H1 (cell line): ENCODE results near the gene LCE6A. TPM values are rescaled to one million over a fixed set of nuclear protein-coding genes. Genes with fewer than 3 reads are reported as not detected.

Experiments used
- CTCF ChIA-PET: fragments of 300-600 bp; sonication (Branson Sonifier 250); formaldehyde crosslinking; loops from one replicate; lab custom pipeline; 2021; ENCODE audit not compliant: partially characterized antibody; lab: Charles Lee
- POLR2A ChIA-PET: fragments of 300-600 bp; sonication (Branson Sonifier 250); formaldehyde crosslinking; loops from one replicate; lab custom pipeline; 2021; ENCODE audit warnings: inconsistent platforms; ENCODE audit not compliant: partially characterized antibody; lab: Charles Lee
- DNase-seq, 2 experiments: peaks; one replicate each; pipeline versions ENCODE4 v3.0.0 to v3.0.0-alpha.2; 2010 to 2022; ENCODE audit warnings: low spot score in 2 of 2, low read depth in 1 of 2, mixed read lengths in 1 of 2
- FAIRE-seq: peaks from 2 replicates; lab custom pipeline; 2011; peaks lifted over from hg19 to GRCh38; lab: Jason Lieb, UNC
- H2AFZ ChIP-seq: 2 replicates; pipeline ENCODE4 v1.8.1; 2012; ENCODE audit warnings: low read length, inconsistent platforms
- H2AK5ac ChIP-seq: 2 replicates; pipeline ENCODE4 v1.6.1; 2013; ENCODE audit warnings: low read depth, low read length
- H2BK120ac ChIP-seq: replicated peaks from 2 replicates; pipeline ENCODE3; 2013; ENCODE audit warnings: low read depth, low read length, inconsistent platforms
- H2BK12ac ChIP-seq: 2 replicates; pipeline ENCODE4 v1.6.1; 2013; ENCODE audit warnings: low read depth, low read length
- H2BK15ac ChIP-seq: 2 replicates; pipeline ENCODE4 v1.6.1; 2013; ENCODE audit warnings: low read length
- H2BK20ac ChIP-seq: 2 replicates; pipeline ENCODE4 v1.6.1; 2013; ENCODE audit warnings: low read length
- H2BK5ac ChIP-seq: 2 replicates; pipeline ENCODE4 v1.6.1; 2013; ENCODE audit warnings: low read depth, low read length
- H3K14ac ChIP-seq: 2 replicates; pipeline ENCODE4 v1.6.1; 2013; ENCODE audit warnings: inconsistent platforms; ENCODE audit not compliant: insufficient read length
- H3K18ac ChIP-seq: 2 replicates; pipeline ENCODE4 v1.6.1; 2013; ENCODE audit warnings: low read length; ENCODE audit errors: extremely low read depth
- H3K23ac ChIP-seq: 2 replicates; pipeline ENCODE4 v1.6.1; 2013; ENCODE audit warnings: inconsistent platforms; ENCODE audit not compliant: insufficient read length
- H3K23me2 ChIP-seq: 2 replicates; pipeline ENCODE4 v1.6.1; 2013; ENCODE audit warnings: low read depth, low read length
- H3K27ac ChIP-seq: 2 replicates; pipeline ENCODE4 v1.6.1; 2011; ENCODE audit warnings: low read depth, low read length, inconsistent platforms
- H3K27me3 ChIP-seq, 4 experiments: replicated peaks in 1 of 4; 1 replicate in 1 of 4; 2 replicates in 3 of 4; pipeline versions ENCODE4 v1.6.1 to v1.8.1; 2011 to 2013; ENCODE audit warnings: low read length in 3 of 4, mild to moderate bottlenecking in 3 of 4, inconsistent platforms in 2 of 4, mixed read lengths in 2 of 4, moderate library complexity in 1 of 4; ENCODE audit not compliant: control insufficient read depth in 3 of 4, insufficient read depth in 3 of 4; ENCODE audit errors: extremely low read depth in 1 of 4
- H3K36me3 ChIP-seq, 4 experiments: 2 replicates each; pipeline versions ENCODE4 v1.6.1 to v1.8.1; 2011 to 2013; ENCODE audit warnings: mild to moderate bottlenecking in 4 of 4, low read length in 3 of 4, moderate library complexity in 2 of 4, control low read depth in 1 of 4, inconsistent platforms in 1 of 4; ENCODE audit not compliant: insufficient read depth in 4 of 4, control insufficient read depth in 2 of 4
- H3K4ac ChIP-seq: replicated peaks from 2 replicates; pipeline ENCODE3; 2013; ENCODE audit warnings: low read length, low read depth, mixed read lengths, inconsistent platforms; ENCODE audit not compliant: insufficient read length
- H3K4me1 ChIP-seq, 4 experiments: replicated peaks in 1 of 4; 1 replicate in 1 of 4; 2 replicates in 3 of 4; pipeline versions ENCODE4 v1.6.1 to v1.8.1; 2011 to 2013; ENCODE audit warnings: low read length in 3 of 4, inconsistent platforms in 2 of 4, mixed read lengths in 1 of 4; ENCODE audit not compliant: insufficient read depth in 4 of 4, control insufficient read depth in 3 of 4
- H3K4me2 ChIP-seq, 2 experiments: 2 replicates each; pipeline versions ENCODE4 v1.6.1 to v1.8.1; 2011 to 2013; ENCODE audit warnings: low read depth in 2 of 2, low read length in 2 of 2, control low read depth in 1 of 2, inconsistent platforms in 1 of 2, mild to moderate bottlenecking in 1 of 2; ENCODE audit not compliant: insufficient read depth in 1 of 2
- H3K4me3 ChIP-seq, 4 experiments: fragments of 200-600, 300-600 bp in 1 of 4; sonication (generic), shearing (Covaris generic), sonication (Bioruptor Twin) in 1 of 4; 2 replicates each; pipeline versions ENCODE4 v1.5.1 to v1.8.1; 2011 to 2016; ENCODE audit warnings: low read length in 4 of 4, low read depth in 3 of 4, control low read depth in 2 of 4, inconsistent platforms in 2 of 4, mild to moderate bottlenecking in 2 of 4, mixed read lengths in 1 of 4, moderate library complexity in 1 of 4; ENCODE audit not compliant: insufficient read depth in 2 of 4; ENCODE audit errors: extremely low read depth in 1 of 4
- H3K56ac ChIP-seq: replicated peaks from 2 replicates; pipeline ENCODE3; 2013; ENCODE audit warnings: low read depth, mild to moderate bottlenecking, mixed read lengths, low read length, inconsistent platforms; ENCODE audit not compliant: insufficient read length
- H3K79me1 ChIP-seq: 2 replicates; pipeline ENCODE4 v1.6.1; 2013; ENCODE audit warnings: low read depth, low read length, control low read depth
- H3K79me2 ChIP-seq, 2 experiments: 2 replicates each; pipeline versions ENCODE4 v1.6.1 to v1.8.1; 2012 to 2013; ENCODE audit warnings: low read length in 2 of 2, mild to moderate bottlenecking in 2 of 2, inconsistent platforms in 1 of 2; ENCODE audit not compliant: insufficient read depth in 2 of 2, control insufficient read depth in 1 of 2
- H3K9ac ChIP-seq, 4 experiments: replicated peaks in 1 of 4; 1 replicate in 1 of 4; 2 replicates in 3 of 4; pipeline versions ENCODE4 v1.6.1 to v1.8.1; 2011 to 2013; ENCODE audit warnings: low read depth in 3 of 4, low read length in 3 of 4, control low read depth in 2 of 4, mild to moderate bottlenecking in 2 of 4, moderate library complexity in 2 of 4, inconsistent platforms in 1 of 4; ENCODE audit errors: extremely low read depth in 1 of 4
- H3K9me3 ChIP-seq, 2 experiments: 2 replicates each; pipeline versions ENCODE4 v1.6.1 to v1.8.1; 2012 to 2013; ENCODE audit warnings: mild to moderate bottlenecking in 2 of 2, moderate library complexity in 2 of 2, control low read depth in 1 of 2, inconsistent platforms in 1 of 2, low read depth in 1 of 2, low read length in 1 of 2, mixed read lengths in 1 of 2; ENCODE audit not compliant: insufficient read depth in 2 of 2
- H4K20me1 ChIP-seq, 2 experiments: replicated peaks in 1 of 2; 2 replicates each; pipeline versions ENCODE3 to v1.8.1; 2011 to 2013; ENCODE audit warnings: inconsistent platforms in 2 of 2, low read length in 2 of 2, mild to moderate bottlenecking in 1 of 2; ENCODE audit not compliant: insufficient read depth in 2 of 2, control insufficient read depth in 1 of 2
- H4K5ac ChIP-seq: 2 replicates; pipeline ENCODE4 v1.6.1; 2013; ENCODE audit warnings: low read length, low read depth, mixed read lengths, inconsistent platforms; ENCODE audit not compliant: insufficient read length
- H4K8ac ChIP-seq: 2 replicates; pipeline ENCODE4 v1.8.0; 2013; ENCODE audit warnings: mild to moderate bottlenecking, moderate library complexity, low read length, inconsistent platforms; ENCODE audit not compliant: insufficient read depth; ENCODE audit errors: extremely low read depth
- H4K91ac ChIP-seq: replicated peaks from 2 replicates; pipeline ENCODE3; 2013; ENCODE audit warnings: low read length, mixed read lengths, inconsistent platforms; ENCODE audit not compliant: insufficient read length
- FOSL1 ChIP-seq: IDR thresholded peaks from 2 replicates; pipeline ENCODE4 v1.6.1; 2011; ENCODE audit warnings: mild to moderate bottlenecking, low read depth, low read length, moderate library complexity; ENCODE audit not compliant: insufficient read depth
- TAF7 ChIP-seq: optimal IDR thresholded peaks from 2 replicates; pipeline ENCODE3; 2011; ENCODE audit warnings: low read depth, mild to moderate bottlenecking, inconsistent platforms, low read length, moderate library complexity, borderline replicate concordance
- polyA plus RNA-seq, 7 experiments: library from polyadenylated mRNA; depleted of rRNA in 3 of 7; stranded (reverse) in 5 of 7; unstranded in 2 of 7; fragments of >200 nt in 5 of 7; fragments of 200-250 nt in 2 of 7; gene quantifications; 1 replicate in 5 of 7; 2 replicates in 1 of 7; 4 replicates in 1 of 7; pipeline versions ENCODE4 v1.2.1 to v1.2.3, GENCODE V29; 2011 to 2013; ENCODE audit warnings: missing spikeins in 2 of 7, mixed read lengths in 2 of 7
- total RNA-seq: library from RNA; stranded (reverse); fragmentation: NEBNext Ultra II Directional; extraction: Animal tissue kit (Norgen Biotek cat#: 25700); gene quantifications from 2 replicates; pipeline ENCODE4 v1.2.1, GENCODE V29; 2021

LCE6A gene
- total and polyA plus RNA-seq, 2 of the 8 experiments (the other 6 are each of a cell fraction or from before 2014, with no cell fraction given), result not detected

- FAIRE-seq, result no peak
These were observed 37.0 kb downstream of the LCE6A start for GRCh38 chr1:152879559-152880198.

More at GRCh38 chr1:152879559-152880198, 37.0 kb downstream of the LCE6A start:
- H3K23me2 ChIP-seq, result no peaks in the 10 kb centered on the region
- no peak overlapping the region for H3K27ac ChIP-seq
- ChIA-PET POLR2A (no interaction called here), CTCF (interaction anchor here (0.7 to 2.7 kb wide), 3 partner anchors 10 to 313 kb away, joined by 3 to 16 read pairs (median 7); no protein-coding TSS in a partner anchor)
- H2AFZ ChIP-seq, result no peak overlapping the region
- no peak overlapping the region for H4K5ac ChIP-seq
- H4K20me1 ChIP-seq, result no peaks in the 10 kb centered on the region
- TF ChIP-seq FOSL1, result no peak
- TF ChIP-seq TAF7, result no peak
- no peak overlapping the region for H3K56ac ChIP-seq
- H3K4me1 ChIP-seq, result no peaks in the 10 kb centered on the region
- no peak overlapping the region for H3K9ac ChIP-seq
- no peak overlapping the region; the same call in 1 of the 2 replicates for H2BK5ac ChIP-seq
- no peak overlapping the region for H3K14ac ChIP-seq
- no peaks in the 10 kb centered on the region for H3K27me3 ChIP-seq
- DNase-seq, result no peak
- no peaks in the 10 kb centered on the region for H3K79me1 ChIP-seq
- H3K18ac ChIP-seq, result no peak overlapping the region
- no peak overlapping the region for H3K4me3 ChIP-seq
- no peak overlapping the region for H3K23ac ChIP-seq
- no peak overlapping the region for H2BK15ac ChIP-seq
- H2BK12ac ChIP-seq, result no peak overlapping the region
- no peak overlapping the region for H4K91ac ChIP-seq
- H3K9me3 ChIP-seq, result peaks cover 2 to 3% of the 10 kb centered on the region in 2 experiments; a peak in 1 of 4 replicates
- H2BK20ac ChIP-seq, result no peak overlapping the region
- no peaks in the 10 kb centered on the region for H3K36me3 ChIP-seq
- no peaks in the 10 kb centered on the region for H3K79me2 ChIP-seq
- H3K4me2 ChIP-seq, result no peak overlapping the region
- H3K4ac ChIP-seq, result no peak overlapping the region
- H2BK120ac ChIP-seq, result no peak overlapping the region
- no peak overlapping the region for H2AK5ac ChIP-seq
- no peak overlapping the region for H4K8ac ChIP-seq
